PC-3 (cell line): ENCODE measurements around the gene ZFP64.

Experiments used
- CTCF ChIP-seq: fragments of 300-600 bp; sonication (generic); conservative IDR thresholded peaks from 2 replicates; pipeline ENCODE4 v1.5.1; 2017; ENCODE audit warnings: antibody characterized with exemption, low read depth, mild to moderate bottlenecking, low read length
- EZH2 ChIP-seq: fragments of 300-600 bp; sonication (generic); IDR thresholded peaks from one replicate; pipeline ENCODE4 v1.6.1; 2017; ENCODE audit warnings: antibody characterized with exemption, mild to moderate bottlenecking, low read length; ENCODE audit not compliant: unreplicated experiment
- EZH2phosphoT487 ChIP-seq: fragments of 300-600 bp; sonication (generic); IDR thresholded peaks from 2 replicates; pipeline ENCODE4 v1.6.1; 2018; ENCODE audit warnings: mild to moderate bottlenecking, antibody characterized with exemption, low read length, borderline replicate concordance

DNA sequence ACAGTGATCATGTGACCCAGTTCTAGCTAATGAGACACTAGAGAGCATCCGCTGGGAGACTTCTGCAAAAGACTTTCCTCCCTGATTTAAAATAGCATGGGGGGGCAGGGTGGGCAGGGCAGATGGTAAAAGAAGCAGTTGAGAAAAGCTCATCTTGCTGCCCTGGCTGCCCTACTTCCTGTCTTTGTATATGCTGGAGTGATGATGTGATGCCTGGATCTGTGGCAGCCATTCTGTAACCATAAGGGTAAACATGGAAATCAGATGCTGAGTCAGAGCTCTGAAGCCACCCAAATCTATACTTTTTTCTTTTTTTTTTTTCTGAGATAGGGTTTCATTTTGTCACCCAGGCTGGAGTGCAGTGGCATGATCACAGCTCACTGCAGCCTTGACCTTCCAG lies 25.4 kb downstream of the ZFP64 start:
- TF ChIP-seq CTCF (no peak), EZH2phosphoT487 (no peak), EZH2 (no peak)
